ENCODE data around the gene PCYT1A.

DNA sequence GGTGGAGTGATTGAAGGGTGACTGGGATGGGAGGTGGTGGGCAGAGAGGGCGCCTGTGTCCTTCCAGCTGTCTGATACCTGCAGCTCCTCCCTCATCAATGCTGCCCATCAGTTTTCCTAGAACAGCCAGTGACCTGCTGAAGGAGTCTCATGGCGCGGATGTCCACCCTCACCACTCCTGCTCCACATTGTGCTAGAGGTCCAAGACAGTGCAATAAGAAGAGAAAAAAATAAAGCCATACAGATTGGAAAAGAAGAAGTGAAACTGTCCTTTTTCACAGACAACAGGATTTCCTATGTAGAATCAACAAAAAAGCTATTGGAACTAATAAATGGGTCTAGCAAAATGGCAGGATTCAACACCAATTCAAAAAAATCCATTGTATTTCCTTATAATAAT lies 83.7 kb downstream of the PCYT1A start:
- no peak for TF ChIP-seq POLR2AphosphoS5 (IDR thresholded peaks at IDR 0.05; ENCODE audit: borderline replicate concordance, low read depth, low read length)
- TF ChIP-seq EZH2 (IDR thresholded peaks at IDR 0.05) = no peak
